Ureter (tissue), 1 donor: ENCODE results near the gene CD47. TPM values are rescaled to one million over a fixed set of nuclear protein-coding genes. Genes with fewer than 3 reads are reported as not detected.

Source experiments
- DNase-seq: peaks from one replicate; pipeline ENCODE4 v3.0.0-alpha.2; 2020; ENCODE audit warnings: low spot score
- total RNA-seq: library from RNA; stranded (reverse); gene quantifications from one replicate; pipeline ENCODE4 v1.2.4, GENCODE V29; 2023
- donor health status: DM: yes; HTN: yes; CAD: no.

Gene CD47
- total RNA-seq, 1 donor from 2014 or later: 76.5 TPM

GRCh38 chr3:108117241-108117775, 26.5 kb upstream of the CD47 start:
- DNase-seq: no peak

GRCh38 chr3:108114423-108115065, 23.7 kb upstream of the CD47 start:
- no peak for DNase-seq

GRCh38 chr3:108113975-108114374, 23.1 kb upstream of the CD47 start:
- DNase-seq: no peak

GRCh38 chr3:108110934-108111333, 20.1 kb upstream of the CD47 start:
- no peak for DNase-seq

DNA sequence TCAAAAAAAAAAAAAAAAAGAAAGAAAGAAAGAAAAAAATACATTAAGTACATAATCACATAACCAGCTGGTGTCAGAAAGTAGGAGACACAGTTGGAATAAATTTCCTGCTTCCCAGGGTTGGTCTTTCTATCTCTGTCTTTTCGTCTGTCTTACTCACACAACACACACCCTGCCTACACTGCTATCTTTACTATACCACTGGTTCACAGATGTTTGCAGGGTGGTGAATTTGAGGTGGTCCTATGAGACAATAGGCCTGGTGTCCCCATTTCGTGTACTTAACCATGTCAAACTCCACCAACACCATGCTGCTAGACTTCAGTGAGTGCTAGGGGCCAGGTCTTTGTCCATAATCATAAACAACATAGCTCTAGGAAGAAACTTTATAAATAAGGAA, 17.6 kb upstream of the CD47 start:
- no peak for DNase-seq

- DNase-seq: no peak
These were observed 15.6 kb upstream of the CD47 start for GRCh38 chr3:108106449-108106848.

DNA sequence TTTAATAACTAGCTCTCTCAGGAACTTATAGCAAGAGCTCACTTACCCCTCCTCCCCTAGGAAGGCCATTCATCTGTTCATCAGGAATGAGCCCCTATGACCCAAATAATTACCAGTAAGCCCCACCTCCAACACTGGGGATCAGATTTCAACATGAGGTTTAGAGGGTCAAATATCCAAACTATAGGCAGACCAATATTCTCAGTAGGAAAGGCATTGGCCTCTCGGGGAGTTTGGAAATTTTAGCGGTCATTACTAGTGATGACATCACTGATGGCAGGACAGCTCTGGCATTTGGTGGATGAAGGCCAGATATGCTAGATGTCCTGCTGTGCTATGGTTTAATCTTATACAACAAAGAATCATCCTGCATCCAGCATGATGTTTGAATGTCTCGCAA, 15.2 kb upstream of the CD47 start:
- DNase-seq: no peak

GRCh38 chr3:108103886-108104797, 13.3 kb upstream of the CD47 start:
- DNase-seq: peak; percentile 53

DNA sequence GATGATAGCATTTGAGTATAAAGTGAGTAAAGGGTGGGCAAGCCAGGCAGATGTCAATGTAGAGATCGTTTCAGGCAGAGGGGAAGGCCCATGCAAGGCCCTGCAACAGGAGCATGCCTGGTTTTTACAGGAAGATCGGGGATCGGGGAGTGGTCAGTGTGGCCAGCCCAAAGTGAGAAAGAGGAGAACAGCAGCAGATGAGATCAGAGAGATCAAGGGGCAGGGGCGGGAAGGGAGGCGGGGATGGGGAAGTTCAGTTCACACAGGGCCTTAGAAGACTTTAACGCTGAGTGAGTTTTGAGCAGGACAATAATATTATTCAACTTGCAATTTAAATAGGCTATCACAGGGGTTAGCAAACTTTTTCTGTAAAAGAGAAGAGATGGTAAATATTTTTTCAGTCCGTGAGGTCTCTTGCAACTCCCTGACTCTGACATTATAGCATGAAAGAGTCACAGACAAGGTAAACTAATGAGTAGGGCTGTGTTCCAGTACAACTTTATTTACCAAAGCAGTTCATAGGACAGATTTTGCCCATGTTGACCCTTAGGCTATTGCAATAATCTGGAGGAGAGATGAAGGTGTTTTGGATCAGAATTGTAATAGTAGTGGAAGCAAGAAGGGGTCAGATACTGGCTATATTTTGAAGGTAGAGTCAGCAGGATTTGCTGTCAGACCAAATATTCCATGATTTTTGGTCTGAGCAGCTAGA, 12.4 kb upstream of the CD47 start:
- no peak for DNase-seq

DNA sequence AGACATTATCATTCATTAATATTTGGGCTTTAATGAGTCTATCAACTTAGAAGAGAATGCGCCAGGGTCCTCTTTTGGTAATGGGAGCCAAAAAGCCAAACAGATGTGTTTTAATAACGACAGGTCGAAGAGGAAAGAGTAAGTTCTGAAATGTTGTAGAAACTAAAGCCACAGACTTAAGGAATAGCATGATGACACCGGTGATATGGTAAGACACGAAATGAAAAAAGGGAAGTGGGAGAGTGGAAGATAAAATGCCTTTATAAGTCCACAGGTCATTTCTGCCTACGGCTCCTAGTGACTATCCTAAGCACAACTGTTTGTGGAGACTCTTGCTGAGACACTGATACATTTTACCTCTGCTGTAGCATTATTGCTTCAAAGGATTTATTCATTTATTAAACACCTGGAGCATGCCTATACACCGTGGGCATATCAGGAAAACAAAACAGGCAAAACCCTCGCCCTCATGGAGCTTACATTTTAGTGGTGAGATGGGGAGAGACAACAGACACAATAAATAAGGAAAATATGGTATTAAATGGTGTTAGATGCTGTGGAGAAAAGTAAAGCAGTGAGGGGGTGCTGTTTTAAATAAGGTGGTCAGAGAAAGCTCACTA, 11.7 kb upstream of the CD47 start:
- no peak for DNase-seq

- no peak for DNase-seq
These were observed 10.3 kb upstream of the CD47 start for GRCh38 chr3:108100906-108101660.

- no peak for DNase-seq
These were observed 9.0 kb upstream of the CD47 start for GRCh38 chr3:108099679-108100428.

- no peak for DNase-seq
These were observed 8.4 kb upstream of the CD47 start for GRCh38 chr3:108099244-108099643.

- DNase-seq: no peak
These were observed 7.2 kb upstream of the CD47 start for GRCh38 chr3:108098003-108098370.

- no peak for DNase-seq
These were observed 6.6 kb upstream of the CD47 start for GRCh38 chr3:108097322-108098002.

DNA sequence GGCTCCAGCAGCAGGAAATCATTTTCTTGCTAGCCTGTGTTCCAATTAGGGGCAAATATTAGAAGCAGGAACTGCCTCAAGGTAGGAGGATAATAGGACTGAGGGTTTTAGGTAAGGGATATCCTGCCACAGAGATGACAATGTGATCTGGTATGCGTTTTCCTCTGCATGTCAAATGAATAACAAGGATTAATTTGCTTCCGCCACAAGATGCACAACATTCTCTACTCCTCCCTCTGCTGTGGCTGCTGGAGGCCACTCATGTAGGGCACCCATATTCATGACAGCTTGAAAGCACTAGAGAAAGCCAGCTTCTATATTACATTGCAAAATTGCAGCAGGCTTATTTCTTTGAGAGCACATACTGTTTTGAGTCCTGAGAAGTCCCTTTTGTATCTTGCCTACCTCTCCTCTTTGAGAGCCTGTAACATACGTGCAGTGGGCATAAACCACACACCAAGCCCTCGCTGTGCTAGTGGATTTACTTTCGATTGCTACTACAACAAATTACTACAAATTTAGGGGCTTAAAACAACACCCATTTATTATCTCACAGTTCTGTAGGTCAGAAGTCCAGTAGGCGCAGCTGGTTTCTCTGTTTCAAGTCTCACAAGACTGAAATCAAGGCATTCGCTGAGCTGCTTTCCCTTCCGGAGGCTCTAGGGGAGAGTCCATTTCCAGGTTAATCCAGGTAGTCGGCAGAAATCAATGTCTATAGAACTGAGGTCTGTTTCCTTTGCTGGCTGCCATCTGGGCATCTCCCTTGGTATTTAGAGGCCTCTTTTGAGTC, 5.9 kb upstream of the CD47 start:
- DNase-seq: no peak

GRCh38 chr3:108093616-108094015, 2.8 kb upstream of the CD47 start:
- no peak for DNase-seq

- no peak for DNase-seq
These were observed 2.2 kb upstream of the CD47 start for GRCh38 chr3:108093021-108093420.

DNA sequence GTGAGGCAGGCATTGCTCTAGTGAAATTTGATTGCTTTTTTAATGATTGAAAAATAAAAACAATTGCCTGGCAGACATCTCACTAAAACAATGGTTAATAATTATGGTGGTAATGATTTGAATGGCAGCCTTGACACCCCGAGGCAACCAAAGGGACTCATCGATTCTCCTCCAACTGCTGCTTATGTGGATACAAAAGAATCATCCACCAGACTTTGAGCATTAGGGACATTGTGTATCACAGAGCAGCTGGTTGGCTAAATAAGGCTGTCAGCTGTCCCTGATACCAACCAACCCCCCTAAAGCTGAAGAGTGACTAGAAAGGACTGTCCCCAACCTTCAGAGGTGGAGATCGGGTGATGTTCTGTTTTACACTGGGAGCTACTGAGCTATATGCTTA, 1.7 kb upstream of the CD47 start:
- no peak for DNase-seq
